COLO668 (cell line): ENCODE data around the gene AKAP6.

ENCODE experiments used
- DNase-seq: peaks from one replicate; lab custom pipeline; 2025; ENCODE audit not compliant: unreplicated experiment; lab: John Stamatoyannopoulos, UW

The AKAP6 gene

DNA sequence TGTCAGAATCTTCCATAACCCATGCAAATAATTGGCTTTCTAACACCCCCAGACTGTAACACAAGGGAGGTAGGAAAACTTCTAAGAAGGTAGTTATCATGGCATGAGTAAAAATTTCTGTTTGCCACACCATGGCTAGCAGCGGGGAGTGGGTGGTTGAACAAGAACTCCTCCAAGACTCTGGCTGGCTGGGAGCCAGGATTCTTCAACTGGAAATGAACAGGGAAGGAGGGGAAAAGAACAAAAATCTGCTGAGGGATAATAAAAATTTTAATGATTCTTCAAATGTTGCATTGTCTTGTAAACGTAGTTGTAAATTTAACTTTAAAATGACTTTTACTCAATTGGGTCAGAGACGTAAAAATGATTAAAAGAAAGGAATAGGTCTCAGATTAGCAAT, 78.9 kb downstream of the AKAP6 start:
- no peak for DNase-seq

DNA sequence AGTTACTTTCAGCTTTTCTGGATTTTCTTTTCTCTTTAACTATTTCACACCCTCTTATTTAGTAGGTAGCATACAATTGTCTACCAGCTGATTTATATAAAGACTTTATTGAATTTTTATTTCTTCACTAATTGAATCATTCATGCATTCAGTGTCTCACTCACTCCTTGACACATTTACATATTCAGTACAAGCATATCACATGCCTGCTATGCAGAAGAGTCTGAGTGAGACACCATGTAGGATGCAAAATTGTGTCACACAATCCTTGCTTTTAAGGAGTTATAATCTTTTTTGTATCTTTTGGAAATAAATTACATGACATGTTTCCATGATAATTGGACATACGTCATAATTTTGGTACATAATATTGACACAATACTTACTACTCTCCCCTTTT, 83.0 kb downstream of the AKAP6 start:
- no peak for DNase-seq

DNA sequence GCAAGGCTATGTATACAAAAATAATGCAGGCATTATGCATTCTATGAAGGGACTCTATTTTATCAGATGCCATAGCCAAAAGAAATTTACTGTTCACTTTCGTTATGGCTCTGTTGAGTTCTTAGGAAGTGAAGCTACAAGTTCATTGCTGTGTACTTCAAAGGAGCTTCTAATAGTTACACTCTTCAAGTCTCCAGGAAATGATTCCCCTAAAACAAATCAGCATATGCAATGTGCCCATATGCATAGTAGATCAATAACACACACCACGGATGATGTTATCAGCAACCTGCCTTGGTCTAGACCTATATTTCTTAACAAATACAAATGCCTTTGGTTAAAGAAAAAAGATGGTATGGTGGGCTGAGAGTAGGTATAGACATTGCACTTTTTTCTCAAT, 83.4 kb downstream of the AKAP6 start:
- DNase-seq = no peak

DNA sequence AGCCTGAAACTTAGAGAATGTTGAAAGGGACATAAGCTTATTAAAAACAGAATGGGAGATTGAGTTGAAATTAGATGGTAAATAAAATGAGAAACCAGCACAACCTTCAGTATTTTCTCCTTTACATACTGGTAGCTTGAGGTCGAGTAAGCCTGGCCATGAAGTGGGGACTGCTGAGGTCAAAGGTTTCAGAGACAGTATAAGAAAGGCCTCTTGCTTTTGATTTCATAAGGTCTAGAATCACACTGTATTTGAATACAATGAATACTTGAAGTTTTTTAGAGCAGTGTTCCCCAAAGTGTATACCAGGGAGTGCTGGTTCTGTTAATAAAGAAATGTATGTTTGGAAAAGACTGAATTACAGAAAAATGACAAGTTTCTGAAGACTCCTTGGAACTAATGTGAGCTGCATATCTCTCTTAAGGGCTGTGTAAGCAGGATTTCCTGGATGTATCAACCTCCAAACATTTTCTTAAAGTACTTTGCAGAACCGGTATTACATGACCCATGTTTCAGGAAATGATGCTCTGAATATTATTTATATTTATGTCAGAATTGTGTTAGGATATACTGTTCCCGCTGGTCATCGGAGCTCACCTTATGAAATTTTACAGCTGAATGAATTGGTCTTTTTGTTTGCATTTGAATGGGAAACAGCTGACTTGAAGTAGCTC, 85.0 kb downstream of the AKAP6 start:
- DNase-seq = no peak

DNA sequence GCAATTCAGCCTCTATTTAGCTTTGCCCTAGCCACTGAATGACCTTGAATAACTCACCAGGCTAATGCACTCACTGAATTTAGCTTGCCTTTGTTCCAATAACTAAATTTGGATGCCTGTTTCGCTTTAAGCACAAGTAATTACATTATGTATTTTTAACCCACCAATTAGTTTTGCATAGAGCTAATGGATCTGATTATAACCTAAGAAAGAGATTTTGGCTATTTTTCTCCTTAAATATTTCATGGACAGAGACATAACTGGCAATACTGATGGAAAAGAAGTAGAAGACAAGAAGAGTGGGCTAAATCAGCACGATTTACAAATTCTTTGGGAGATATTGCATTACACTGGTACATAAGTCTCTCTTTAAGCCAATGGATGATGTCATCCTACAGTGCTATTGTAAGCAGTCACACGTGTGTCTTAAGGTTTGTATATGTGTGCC, 85.7 kb downstream of the AKAP6 start:
- DNase-seq = no peak

DNA sequence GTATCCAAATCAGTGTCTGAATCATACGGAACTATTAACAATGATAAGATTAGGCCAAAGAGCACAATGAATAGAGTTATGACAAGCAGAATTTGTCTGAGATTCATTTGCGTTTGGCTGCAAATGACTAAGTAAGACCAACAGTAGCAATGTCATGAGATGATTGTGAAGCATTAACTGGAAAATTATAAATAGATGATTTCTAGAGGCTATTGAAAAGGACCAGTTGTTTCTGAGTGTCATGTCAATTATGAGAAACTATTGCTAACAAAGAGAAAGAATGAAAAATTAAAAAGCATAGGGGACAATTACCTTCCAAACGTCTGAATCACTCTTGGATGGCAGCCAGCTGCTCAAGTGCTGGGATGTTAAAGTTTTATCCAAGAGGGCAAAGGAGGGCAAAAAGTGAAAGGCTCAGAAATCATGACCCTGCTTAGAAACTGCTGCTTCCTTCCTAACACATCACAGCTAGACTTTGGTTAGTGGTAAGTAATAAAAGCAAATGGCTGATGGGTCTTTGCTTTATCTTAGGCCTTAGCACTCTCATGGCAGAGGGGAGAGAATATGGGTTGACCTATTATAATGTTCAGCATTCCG, 89.0 kb downstream of the AKAP6 start:
- peak; percentile 31 for DNase-seq

DNA sequence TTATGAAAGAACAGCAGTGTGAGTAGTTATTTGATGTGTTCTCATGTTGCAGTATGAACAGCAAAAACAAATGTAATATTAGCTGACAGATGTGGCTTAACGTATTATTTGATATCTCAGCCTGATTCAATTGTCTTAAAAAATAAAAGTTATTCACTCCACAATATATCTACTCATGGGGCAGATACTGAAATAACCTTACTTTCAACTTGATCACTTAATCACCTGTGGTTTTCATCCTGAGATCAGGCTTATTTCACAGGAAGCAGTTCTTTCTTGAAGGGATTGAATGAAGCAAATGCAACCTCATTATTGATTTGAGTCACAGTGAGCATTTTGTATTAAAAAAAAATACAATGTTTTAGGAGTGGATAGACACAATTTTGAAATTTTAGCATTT, 90.3 kb downstream of the AKAP6 start:
- DNase-seq = no peak

DNA sequence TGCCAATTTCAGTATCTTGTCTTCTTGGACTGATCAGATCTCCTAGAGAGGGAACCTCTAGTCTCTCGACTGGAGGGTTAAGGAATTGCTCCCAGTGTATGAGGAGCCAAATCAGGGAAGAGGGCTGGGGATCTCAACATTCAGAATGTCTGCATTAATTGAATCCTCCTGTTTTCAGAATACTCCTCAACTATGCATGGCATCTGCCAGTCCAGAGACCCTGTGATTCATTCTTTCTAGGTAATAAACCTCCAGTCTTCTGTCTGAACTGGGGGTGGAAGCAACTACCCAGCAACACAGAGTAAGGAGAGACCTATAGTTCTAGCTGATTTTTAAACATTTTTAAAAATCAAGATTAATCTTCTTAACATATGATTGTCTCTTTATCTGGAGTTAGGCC, 92.7 kb downstream of the AKAP6 start:
- no peak for DNase-seq

DNA sequence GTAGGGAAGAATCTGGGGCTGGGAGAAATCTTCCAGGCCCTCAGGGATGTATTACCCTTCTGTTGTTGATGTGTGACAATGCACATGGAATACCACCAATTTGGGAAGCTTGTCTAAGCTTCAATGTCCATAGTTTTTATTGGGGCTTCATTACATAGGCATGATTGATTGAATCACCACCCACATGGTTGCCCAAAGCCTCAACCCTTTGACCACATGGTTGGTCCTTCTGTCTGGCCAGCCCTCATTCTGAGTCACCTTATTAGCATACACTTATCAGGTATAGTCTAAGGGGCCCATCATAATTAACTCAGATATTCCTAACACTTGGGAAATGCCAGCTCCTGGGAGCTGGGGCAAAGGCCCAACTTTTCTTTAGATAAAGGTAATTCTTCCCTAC, 93.3 kb downstream of the AKAP6 start:
- no peak for DNase-seq

DNA sequence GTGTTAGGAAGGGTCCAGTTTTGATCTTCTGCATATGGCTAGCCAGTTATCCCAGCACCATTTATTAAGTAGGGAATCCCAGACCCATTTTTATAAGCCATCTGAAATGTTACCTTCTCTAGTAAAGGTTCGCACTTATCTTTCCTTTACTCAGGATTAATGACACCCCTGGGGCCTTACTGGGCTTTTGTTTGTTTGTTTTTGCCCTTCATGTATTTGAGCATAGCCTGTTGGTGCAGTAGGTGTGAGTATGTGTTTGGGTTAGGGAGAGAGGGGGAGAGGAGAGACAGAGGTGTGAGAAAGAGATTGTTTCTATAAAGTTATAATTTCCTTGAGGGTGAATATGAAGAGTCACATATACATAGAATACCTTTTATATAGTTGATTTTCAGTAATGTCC, 96.9 kb downstream of the AKAP6 start:
- peak; percentile 25 for DNase-seq

DNA sequence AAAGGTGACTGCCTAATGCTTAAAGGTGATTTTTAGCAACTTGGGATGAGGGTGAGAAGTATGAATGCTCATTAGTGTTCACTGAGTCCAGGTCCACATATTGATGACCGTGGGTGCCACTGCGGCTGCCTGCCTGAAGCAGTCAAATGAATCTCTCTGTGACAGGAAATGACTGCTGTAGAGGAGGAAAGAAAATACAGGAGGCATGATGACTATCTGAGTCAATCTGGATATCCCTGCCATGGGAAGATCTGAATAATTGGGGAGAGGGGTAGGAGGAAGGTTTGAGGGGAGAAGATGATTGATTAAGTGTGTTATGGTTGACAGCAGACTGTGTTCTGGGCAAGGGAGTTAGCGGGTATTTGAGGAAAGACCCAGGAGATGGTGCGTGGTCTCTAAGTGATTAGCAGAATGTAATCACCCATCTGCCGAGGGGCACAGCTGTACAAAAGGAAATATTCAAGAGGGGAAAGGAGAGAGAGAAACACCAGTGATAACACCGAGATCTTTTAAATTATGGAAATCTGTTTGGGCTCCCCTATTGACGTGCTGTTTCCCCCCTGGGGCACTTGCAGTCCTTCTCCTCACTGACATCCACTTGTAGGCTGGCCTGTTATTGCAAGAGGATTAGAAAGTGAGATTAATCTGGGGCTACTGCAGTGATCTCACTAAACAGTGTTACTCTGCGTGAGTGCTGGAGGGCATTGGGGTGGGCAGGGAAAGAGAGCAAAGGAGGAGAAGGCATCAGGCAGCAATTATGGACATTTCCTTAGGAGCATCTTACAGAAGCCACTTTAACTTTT, 97.7 kb downstream of the AKAP6 start:
- DNase-seq = peak; percentile 12

DNA sequence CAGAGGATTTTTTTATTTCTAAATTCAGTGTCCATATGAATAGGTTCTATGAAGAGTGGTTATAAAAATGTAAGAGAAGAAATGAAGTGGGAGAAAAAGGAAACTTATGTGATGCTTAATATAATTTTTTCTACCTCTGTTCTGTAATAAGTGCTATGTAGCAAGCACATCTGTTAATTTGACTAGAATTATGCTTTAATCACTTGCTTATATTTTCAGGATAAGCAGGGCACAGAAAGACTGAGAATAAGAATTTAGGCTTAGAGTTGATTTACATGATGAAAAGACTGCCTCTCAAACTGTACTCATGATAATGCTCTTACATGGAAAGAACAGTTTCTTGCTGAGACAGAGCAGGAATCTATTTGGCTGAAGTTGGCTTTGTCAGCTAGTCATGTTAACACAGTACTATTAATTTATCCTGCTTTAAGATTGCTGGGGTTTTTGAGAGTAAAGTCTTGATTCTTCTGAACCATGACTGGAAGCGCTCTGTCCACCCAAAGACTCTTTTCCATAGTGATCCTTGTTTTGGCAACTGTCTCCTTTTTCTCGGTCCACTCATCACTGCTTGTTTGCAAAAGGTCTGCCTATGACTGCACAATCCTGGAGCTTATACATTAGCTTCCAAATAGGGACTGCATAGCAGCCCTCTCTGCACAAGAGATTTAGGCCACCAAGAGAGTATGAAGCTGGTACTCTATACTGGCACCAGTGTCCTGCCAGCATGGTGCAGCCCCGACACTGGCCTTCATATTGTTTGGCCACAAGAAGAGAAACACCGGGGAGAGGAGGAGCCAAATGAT, 98.8 kb downstream of the AKAP6 start:
- no peak for DNase-seq

DNA sequence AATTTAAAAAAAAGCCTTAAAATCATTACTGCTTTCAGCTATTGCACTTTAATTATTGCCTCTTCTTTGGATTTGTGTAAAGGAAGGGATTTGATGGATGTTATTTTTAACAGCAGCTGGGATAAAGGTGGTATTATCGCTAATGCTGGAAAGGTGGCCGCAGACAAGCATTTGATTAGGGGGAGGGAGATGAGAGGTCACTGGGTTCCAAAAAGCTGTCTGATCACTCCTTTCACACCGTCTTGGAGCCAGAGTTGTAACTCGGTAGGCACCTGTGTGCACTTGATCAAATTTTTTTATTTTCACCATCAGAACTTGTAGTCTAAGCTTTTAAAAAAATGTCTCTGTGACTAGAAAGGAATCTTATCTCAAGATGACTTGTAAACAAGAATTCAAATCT, 99.8 kb downstream of the AKAP6 start:
- no peak for DNase-seq

DNA sequence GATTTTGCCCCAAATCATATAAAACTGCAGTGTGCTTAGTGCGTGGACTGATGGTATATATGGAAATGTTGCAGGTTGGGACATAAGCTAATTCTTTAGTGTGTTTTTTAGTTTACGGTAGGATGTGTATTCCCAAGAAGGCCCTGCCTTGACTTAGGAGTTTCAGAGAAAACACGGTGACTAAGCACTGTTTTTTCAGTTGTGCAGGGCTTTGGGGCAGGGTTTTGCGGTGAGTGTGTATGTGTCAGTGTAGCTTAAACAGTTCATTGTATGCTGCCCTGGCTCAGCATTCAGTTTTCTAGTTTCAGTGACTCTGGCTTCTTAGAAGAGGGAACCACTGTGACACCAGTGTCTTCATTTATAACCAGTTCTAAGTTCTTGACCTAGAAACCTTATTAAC, 101.2 kb downstream of the AKAP6 start:
- DNase-seq = no peak

DNA sequence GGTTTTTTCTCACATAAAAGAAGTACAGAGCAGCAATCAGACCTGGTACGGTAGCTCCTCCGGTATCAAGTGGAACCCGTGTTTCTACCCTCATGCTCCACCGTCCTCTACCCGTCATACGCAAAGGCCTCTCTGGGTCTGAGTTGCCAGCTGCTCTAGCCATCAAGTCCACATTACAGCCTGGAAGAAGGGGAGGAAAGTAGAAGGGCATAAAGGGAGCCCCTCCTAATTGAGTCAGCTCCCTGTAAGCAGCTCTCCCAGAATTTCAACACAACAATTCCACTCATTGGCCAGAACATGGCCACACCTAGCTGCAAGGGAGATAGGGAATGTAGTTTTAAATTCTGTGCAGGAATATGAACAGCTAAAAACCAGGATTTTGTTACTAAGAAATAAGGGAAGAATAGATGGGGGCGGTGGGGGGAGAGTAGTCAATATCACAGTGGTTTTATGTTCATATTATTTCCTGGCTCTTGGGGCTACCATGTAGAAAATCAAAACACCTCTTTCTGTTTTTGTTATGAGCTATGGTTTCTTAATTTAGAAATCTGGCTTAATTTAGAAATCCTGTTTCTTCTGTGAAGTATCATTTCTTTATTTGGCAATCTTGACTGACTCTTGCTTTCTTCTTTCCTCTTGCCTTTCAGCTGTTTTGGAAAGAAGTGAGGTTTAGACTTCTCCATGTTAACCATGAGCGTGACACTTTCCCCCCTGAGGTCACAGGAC, 103.9 kb downstream of the AKAP6 start:
- DNase-seq = no peak

DNA sequence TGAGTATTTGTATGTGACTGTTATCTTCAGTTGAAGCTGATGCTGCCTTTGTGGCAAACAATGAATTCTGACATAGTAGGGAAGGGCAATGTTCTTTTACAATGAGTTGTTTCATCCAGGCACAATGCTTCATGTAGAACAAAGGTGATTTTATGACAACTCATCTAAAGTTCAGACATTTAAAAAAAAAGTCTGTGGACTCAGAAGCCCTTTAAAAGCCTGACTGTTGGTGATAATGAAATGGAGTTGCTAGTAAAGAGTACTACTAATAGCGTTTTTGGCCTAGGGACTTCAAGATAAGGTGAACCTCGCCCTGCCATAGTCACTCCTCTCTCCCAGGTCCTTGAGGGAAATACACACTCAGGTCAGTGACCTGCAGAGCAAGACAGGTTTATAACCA, 105.1 kb downstream of the AKAP6 start:
- DNase-seq = no peak

DNA sequence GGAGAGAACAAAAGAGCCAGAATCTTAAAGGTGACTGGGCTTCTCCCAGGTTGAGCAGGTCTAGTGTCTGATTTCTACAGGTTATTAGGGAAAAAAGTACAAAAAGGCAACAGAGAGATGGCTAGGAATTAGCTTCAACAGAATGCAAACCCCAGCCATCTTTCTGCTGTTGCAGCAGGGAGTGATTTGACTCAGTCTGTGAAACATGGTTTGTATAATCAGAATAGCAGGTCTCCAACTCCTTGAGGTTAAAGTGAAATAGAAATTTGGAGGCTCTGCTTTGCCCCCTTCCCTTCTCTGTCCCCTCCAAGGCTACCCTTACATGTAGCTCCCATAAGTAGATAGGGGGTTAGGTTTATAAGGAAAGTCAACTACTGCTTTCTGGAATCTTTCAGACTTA, 105.8 kb downstream of the AKAP6 start:
- DNase-seq = no peak

DNA sequence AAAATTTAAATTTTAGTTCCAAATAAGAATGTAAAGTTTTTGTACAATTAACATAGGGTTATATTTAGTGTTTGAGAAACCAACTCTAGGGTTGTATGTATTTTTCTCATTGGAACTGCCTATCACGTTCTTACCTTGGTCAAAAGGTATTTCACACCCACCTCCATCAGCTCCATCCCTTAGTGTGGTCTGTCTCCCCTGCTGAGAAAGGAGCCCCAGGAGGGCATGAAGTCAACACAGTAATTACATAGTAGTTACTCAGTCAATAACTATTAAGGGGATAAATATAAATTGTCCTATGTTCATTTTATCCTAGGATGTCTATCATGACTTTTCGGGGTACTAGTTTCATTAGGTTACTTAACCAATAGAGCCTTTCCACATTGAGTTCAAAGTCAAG, 106.3 kb downstream of the AKAP6 start:
- no peak for DNase-seq

DNA sequence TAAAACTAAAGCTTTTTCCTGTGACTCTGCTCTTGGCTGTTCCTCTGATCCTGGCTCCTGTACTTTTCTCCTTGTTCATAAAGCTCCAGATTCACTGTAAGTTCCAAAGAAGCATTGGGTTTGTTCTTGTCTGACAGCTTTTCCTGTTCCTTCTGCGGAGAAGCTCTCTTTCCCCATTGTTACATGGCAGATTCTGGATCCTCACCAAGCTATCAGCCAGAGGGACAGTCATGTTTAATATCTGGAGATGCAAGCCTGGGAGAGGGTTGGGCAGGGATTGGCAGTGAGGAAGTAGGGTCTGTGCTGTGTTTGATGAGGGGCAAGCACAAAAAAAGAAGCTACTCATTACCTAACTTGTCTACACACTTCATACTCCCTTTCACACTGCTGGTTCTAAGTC, 107.9 kb downstream of the AKAP6 start:
- no peak for DNase-seq

DNA sequence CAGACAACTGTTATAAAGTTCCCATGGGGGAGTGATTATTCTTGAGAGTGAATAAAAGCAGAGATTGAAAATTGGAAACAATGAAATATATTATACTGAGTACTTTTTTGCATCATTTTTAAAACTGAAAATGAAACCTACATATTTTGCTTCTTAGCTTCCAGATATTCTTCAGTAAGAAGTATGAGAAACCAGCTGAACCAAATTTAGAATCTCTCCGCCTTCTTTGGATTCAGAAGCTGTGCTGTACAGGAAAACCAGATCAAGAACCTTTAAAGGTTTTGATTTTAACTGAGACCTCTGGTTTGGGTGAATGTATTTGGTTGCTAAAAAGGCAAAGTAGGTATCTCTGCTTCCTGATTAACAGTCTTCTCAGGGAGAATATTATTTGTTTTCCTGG, 109.4 kb downstream of the AKAP6 start:
- DNase-seq = no peak
